B cell (primary cell): ENCODE data around the gene HOMER2.

Experiments used
- CTCF ChIP-seq: fragments of 200-600 bp; IDR thresholded peaks from one replicate; pipeline ENCODE4 v1.8.0; 2022; ENCODE audit warnings: antibody characterized with exemption, mild to moderate bottlenecking
- EZH2 ChIP-seq: IDR thresholded peaks from 2 replicates; pipeline ENCODE4 v1.6.1; 2012; ENCODE audit warnings: borderline replicate concordance, low read depth, mild to moderate bottlenecking, moderate library complexity, low read length; ENCODE audit not compliant: insufficient read depth, poor library complexity, severe bottlenecking

- TF ChIP-seq EZH2: no peak
- no peak for TF ChIP-seq CTCF
Measured at GRCh38 chr15:82934100-82934880, 18.2 kb downstream of the HOMER2 start.
